GM21367 (cell line): ENCODE measurements around the gene LRSAM1.

Source experiments
- ATAC-seq: cut with Tn5 transposase; IDR thresholded peaks from one replicate; pipeline ENCODE4 v1.9.1; 2021; ENCODE audit not compliant: unreplicated experiment

LRSAM1 gene

GRCh38 chr9:127509955-127510299, 58.6 kb downstream of the LRSAM1 start:
- ATAC-seq = no peak

GRCh38 chr9:127514468-127514867, 63.2 kb downstream of the LRSAM1 start:
- no peak for ATAC-seq

- ATAC-seq = no peak
These were observed 65.7 kb downstream of the LRSAM1 start for GRCh38 chr9:127516835-127517607.

GRCh38 chr9:127517620-127518019, 66.3 kb downstream of the LRSAM1 start:
- no peak for ATAC-seq

GRCh38 chr9:127518091-127518856, 67.0 kb downstream of the LRSAM1 start:
- ATAC-seq = no peak

- no peak for ATAC-seq
These were observed 68.2 kb downstream of the LRSAM1 start for GRCh38 chr9:127519301-127520166.

GRCh38 chr9:127520941-127521918, 69.9 kb downstream of the LRSAM1 start:
- no peak for ATAC-seq

GRCh38 chr9:127521919-127522304, 70.6 kb downstream of the LRSAM1 start:
- ATAC-seq = no peak

- ATAC-seq = no peak
These were observed 71.4 kb downstream of the LRSAM1 start for GRCh38 chr9:127522727-127523126.

- ATAC-seq = no peak
These were observed 72.1 kb downstream of the LRSAM1 start for GRCh38 chr9:127523312-127523851.

- no peak for ATAC-seq
These were observed 73.1 kb downstream of the LRSAM1 start for GRCh38 chr9:127524373-127524772.

- no peak for ATAC-seq
These were observed 74.3 kb downstream of the LRSAM1 start for GRCh38 chr9:127525401-127526188.

GRCh38 chr9:127526655-127527559, 75.6 kb downstream of the LRSAM1 start:
- no peak for ATAC-seq

GRCh38 chr9:127527560-127528268, 76.4 kb downstream of the LRSAM1 start:
- ATAC-seq = no peak

GRCh38 chr9:127528422-127529251, 77.3 kb downstream of the LRSAM1 start:
- ATAC-seq = no peak

GRCh38 chr9:127529671-127530070, 78.4 kb downstream of the LRSAM1 start:
- ATAC-seq = no peak
